ENCODE measurements around the gene MIGA1. TPM values are rescaled to one million over a fixed set of nuclear protein-coding genes. Genes with fewer than 3 reads are reported as not detected.
A peak's percentile ranks its signal among the peaks of the same experiment; 100 is the strongest.

Gene MIGA1
- total and polyA plus RNA-seq, 2 of the 13 experiments (the other 11 are each of a cell fraction or from before 2014, with no cell fraction given), result 3.8 to 6.6 TPM

DNA sequence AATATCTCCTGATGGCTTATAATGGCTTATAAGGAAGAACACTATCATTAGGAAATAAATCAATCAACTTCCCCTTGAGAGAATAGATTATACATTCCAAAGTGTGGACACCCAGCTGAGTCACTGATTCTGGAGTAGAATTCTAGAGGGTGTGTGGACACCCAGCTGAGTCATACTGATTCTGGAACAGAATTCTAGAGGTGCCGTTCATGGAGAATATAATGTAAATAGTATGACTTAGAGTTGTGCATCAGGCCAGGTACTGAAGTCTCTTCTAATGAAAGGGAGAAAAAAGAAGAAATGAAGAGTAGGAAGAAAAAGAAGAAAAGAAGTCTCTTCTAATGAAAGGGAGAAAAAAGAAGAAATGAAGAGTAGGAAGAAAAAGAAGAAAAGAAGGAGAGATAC lies 17.4 kb upstream of the MIGA1 start (continued):
- TF ChIP-seq, protein P1, sequence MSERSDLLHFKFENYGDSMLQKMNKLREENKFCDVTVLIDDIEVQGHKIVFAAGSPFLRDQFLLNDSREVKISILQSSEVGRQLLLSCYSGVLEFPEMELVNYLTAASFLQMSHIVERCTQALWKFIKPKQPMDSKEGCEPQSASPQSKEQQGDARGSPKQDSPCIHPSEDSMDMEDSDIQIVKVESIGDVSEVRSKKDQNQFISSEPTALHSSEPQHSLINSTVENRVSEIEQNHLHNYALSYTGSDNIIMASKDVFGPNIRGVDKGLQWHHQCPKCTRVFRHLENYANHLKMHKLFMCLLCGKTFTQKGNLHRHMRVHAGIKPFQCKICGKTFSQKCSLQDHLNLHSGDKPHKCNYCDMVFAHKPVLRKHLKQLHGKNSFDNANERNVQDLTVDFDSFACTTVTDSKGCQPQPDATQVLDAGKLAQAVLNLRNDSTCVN (CRISPR knock-in tag; IDR thresholded peaks at IDR 0.05; ENCODE audit: borderline replicate concordance), result peak; percentile 100
- TF ChIP-seq SMAD9 (CRISPR knock-in tag; IDR thresholded peaks at IDR 0.05) (no peak), ZNF160 (CRISPR knock-in tag; IDR thresholded peaks at IDR 0.05) (no peak), NFKB2 (CRISPR knock-in tag; IDR thresholded peaks at IDR 0.05; ENCODE audit: borderline replicate concordance) (no peak), ZFYVE20 (CRISPR knock-in tag; IDR thresholded peaks at IDR 0.05; ENCODE audit: borderline replicate concordance, low read depth) (no peak), ZNF543 (CRISPR knock-in tag; IDR thresholded peaks at IDR 0.05) (no peak), NR2C2 (CRISPR knock-in tag; IDR thresholded peaks at IDR 0.05; ENCODE audit: borderline replicate concordance) (no peak), ZNF780A (CRISPR knock-in tag; IDR thresholded peaks at IDR 0.05) (no peak), NCOA1 (CRISPR knock-in tag; IDR thresholded peaks at IDR 0.05) (no peak), BRD4 (CRISPR knock-in tag; IDR thresholded peaks at IDR 0.05) (no peak), ZNF879 (CRISPR knock-in tag; IDR thresholded peaks at IDR 0.05) (no peak), TBX3 (IDR thresholded peaks at IDR 0.05; ENCODE audit: borderline replicate concordance) (no peak), ZFX (CRISPR knock-in tag; IDR thresholded peaks at IDR 0.05; ENCODE audit: low read depth) (no peak), ATRX (CRISPR knock-in tag; IDR thresholded peaks at IDR 0.05; ENCODE audit: borderline replicate concordance) (no peak)
- TF ChIP-seq, protein P2, sequence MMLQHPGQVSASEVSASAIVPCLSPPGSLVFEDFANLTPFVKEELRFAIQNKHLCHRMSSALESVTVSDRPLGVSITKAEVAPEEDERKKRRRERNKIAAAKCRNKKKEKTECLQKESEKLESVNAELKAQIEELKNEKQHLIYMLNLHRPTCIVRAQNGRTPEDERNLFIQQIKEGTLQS (CRISPR knock-in tag; IDR thresholded peaks at IDR 0.05), result no peak
- TF ChIP-seq, protein P3, sequence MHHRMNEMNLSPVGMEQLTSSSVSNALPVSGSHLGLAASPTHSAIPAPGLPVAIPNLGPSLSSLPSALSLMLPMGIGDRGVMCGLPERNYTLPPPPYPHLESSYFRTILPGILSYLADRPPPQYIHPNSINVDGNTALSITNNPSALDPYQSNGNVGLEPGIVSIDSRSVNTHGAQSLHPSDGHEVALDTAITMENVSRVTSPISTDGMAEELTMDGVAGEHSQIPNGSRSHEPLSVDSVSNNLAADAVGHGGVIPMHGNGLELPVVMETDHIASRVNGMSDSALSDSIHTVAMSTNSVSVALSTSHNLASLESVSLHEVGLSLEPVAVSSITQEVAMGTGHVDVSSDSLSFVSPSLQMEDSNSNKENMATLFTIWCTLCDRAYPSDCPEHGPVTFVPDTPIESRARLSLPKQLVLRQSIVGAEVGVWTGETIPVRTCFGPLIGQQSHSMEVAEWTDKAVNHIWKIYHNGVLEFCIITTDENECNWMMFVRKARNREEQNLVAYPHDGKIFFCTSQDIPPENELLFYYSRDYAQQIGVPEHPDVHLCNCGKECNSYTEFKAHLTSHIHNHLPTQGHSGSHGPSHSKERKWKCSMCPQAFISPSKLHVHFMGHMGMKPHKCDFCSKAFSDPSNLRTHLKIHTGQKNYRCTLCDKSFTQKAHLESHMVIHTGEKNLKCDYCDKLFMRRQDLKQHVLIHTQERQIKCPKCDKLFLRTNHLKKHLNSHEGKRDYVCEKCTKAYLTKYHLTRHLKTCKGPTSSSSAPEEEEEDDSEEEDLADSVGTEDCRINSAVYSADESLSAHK (CRISPR knock-in tag; IDR thresholded peaks at IDR 0.05; ENCODE audit: borderline replicate concordance), result no peak
- TF ChIP-seq, protein P4, sequence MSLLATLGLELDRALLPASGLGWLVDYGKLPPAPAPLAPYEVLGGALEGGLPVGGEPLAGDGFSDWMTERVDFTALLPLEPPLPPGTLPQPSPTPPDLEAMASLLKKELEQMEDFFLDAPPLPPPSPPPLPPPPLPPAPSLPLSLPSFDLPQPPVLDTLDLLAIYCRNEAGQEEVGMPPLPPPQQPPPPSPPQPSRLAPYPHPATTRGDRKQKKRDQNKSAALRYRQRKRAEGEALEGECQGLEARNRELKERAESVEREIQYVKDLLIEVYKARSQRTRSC (CRISPR knock-in tag; IDR thresholded peaks at IDR 0.05; ENCODE audit: low read depth), result no peak
- TF ChIP-seq, protein P5, sequence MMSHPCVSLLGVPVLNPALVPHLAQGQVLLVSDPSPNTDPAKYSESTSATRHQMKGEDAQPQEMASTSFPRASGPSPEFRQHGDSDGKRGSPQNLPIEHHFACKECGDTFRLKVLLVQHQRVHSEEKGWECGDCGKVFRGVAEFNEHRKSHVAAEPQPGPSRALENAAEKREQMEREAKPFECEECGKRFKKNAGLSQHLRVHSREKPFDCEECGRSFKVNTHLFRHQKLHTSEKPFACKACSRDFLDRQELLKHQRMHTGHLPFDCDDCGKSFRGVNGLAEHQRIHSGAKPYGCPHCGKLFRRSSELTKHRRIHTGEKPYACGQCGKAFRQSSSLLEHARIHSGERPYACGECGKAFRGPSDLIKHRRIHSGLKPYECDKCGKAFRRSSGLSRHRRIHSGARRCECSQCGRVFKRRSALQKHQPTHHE (CRISPR knock-in tag; IDR thresholded peaks at IDR 0.05; ENCODE audit: borderline replicate concordance), result no peak
- TF ChIP-seq, protein P6, sequence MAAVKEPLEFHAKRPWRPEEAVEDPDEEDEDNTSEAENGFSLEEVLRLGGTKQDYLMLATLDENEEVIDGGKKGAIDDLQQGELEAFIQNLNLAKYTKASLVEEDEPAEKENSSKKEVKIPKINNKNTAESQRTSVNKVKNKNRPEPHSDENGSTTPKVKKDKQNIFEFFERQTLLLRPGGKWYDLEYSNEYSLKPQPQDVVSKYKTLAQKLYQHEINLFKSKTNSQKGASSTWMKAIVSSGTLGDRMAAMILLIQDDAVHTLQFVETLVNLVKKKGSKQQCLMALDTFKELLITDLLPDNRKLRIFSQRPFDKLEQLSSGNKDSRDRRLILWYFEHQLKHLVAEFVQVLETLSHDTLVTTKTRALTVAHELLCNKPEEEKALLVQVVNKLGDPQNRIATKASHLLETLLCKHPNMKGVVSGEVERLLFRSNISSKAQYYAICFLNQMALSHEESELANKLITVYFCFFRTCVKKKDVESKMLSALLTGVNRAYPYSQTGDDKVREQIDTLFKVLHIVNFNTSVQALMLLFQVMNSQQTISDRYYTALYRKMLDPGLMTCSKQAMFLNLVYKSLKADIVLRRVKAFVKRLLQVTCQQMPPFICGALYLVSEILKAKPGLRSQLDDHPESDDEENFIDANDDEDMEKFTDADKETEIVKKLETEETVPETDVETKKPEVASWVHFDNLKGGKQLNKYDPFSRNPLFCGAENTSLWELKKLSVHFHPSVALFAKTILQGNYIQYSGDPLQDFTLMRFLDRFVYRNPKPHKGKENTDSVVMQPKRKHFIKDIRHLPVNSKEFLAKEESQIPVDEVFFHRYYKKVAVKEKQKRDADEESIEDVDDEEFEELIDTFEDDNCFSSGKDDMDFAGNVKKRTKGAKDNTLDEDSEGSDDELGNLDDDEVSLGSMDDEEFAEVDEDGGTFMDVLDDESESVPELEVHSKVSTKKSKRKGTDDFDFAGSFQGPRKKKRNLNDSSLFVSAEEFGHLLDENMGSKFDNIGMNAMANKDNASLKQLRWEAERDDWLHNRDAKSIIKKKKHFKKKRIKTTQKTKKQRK (IDR thresholded peaks at IDR 0.05; ENCODE audit: low read length), result no peak
- TF ChIP-seq, protein P7, sequence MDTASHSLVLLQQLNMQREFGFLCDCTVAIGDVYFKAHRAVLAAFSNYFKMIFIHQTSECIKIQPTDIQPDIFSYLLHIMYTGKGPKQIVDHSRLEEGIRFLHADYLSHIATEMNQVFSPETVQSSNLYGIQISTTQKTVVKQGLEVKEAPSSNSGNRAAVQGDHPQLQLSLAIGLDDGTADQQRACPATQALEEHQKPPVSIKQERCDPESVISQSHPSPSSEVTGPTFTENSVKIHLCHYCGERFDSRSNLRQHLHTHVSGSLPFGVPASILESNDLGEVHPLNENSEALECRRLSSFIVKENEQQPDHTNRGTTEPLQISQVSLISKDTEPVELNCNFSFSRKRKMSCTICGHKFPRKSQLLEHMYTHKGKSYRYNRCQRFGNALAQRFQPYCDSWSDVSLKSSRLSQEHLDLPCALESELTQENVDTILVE (CRISPR knock-in tag; IDR thresholded peaks at IDR 0.05), result no peak

Measured in HepG2 (cell line).